GM15510 (cell line): Measurements from ENCODE around the gene MOB3B.

Experiments used
- POLR2A ChIP-seq: IDR thresholded peaks from 3 replicates; pipeline ENCODE4 v1.6.1; 2011; ENCODE audit warnings: borderline replicate concordance; ENCODE audit not compliant: insufficient read length; ENCODE audit errors: extremely low read depth

Gene MOB3B

DNA sequence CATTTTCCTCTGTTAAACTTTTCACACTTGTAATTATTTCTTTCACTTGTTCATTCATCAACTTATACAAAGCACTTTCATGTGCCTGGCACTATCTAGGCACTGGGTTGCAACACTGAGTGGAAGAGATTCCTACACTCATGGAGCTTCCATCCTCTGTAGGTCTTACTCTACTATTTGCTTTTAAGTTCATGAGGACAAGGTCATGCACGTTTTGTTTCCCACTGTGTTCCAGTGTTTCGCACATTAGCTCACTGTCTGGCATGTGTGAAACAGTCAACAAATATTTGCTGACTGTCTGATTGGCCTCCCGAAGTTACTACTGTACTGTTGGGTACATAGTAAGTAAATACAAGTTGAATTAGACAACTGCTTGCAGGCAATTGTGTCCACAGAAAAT is 93.4 kb downstream of the MOB3B start:
- no peak for TF ChIP-seq POLR2A

DNA sequence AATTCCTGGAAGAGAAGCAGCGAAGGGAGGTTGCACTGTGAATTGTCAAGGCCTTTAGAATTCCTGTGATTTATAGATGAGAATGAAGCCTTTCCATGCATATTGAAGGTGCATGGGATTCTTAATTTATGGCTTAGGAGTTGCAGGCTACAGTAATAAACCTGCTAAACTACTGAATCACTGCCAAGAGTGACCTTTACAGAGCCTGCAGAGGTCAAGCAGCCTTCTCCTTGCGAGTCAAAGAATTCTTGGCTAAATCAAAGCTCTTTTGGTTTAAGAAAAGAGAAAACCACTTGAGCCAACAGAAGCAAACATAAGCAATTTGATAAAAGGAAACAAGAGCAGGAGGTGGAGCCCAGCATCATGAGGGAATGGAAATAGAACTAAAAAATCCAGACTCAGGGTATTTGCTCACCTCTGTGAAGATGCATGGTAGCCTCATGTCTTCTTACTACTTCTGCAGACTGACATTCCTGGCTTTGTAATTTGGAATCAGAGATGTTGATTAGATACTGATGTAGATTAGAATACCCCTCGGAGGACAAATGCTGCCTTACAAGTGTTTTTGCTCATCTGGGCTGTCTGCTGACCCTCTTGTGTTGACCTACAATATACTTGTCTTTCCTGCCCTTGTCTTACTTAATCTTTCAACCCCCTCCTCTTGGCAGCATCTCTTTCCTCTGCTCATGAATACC is 95.8 kb downstream of the MOB3B start:
- TF ChIP-seq POLR2A: no peak

DNA sequence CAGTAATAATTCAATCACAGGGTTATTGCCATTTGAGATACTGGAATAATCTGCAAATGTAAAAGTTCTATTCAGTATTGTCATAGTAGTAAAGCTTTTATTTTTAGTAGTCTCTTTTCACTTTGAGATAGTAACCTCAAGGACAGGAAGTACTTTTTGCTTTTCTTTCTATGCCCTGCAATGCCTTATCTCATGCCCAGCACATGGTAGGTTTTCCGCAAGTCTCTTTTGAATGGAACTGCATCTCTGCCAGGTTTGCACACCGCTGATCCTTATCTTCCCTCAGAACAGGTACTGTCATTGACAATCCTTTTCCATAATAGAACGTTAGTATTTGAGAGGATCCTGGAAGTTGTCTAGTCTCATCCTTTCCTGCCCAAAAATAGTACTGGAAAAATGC is 97.3 kb downstream of the MOB3B start:
- no peak for TF ChIP-seq POLR2A

DNA sequence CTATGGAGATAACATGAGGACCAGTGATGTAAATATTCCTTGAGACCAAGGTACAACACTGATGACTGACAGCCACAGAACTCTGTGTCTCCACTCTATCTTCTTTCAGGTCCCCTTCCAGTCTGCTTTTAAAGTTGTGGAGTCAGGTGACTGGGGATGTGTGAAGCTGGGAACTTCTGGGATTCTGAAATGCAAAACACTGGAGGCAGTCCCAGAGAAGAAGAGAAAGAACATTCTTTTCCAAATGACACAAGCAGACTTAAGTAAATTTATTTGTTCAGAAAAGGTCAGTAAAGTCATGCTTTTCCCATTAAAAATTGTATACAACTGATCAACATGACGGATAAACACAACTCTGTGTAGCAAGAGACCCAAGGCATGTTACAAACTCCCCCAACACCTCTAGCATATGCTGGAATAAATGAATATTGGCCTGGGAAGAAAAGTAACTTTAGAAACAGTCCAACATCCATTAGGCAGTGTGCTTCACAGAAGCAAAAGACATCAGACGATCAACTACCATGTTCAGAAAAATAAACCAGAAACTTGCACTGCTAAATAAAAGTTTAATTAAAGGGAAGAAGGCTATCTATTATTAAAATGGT is 98.0 kb downstream of the MOB3B start:
- no peak for TF ChIP-seq POLR2A

DNA sequence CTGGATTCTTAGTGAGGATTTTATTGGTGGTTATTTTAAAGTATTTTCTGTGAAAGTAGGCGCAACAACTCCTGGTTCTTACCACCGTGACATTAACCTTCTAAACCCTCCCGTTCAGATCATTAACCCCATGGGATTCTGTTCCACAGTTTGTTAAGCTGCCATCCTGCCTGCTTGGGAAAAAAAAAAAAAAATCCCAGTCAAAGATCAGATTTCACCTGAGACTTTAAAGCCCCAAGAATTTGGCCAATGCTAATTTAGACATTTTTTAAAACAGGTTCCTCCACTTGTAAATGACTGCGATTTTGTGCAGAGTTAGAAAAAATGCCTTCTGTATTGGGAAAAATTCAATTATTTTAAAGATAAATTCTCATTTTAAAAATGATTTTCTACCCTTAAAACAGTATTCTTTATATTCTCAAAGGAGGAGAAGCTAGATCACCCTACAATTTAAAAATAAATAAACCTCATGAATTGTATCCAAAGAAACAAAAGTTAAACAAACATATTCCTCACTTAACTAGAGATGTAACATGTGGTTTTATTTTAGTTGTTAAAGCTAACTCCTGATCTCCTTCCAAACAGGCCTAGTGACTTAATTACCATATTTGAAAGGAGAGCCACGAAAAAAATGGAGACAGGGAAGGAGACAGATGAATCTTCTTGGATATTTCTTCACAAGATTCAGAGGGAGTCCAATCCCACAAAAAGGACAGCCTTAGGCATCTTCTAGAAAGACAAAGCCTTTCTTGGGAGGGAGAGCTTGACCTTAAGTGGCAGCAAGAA is 98.7 kb downstream of the MOB3B start:
- no peak for TF ChIP-seq POLR2A

DNA sequence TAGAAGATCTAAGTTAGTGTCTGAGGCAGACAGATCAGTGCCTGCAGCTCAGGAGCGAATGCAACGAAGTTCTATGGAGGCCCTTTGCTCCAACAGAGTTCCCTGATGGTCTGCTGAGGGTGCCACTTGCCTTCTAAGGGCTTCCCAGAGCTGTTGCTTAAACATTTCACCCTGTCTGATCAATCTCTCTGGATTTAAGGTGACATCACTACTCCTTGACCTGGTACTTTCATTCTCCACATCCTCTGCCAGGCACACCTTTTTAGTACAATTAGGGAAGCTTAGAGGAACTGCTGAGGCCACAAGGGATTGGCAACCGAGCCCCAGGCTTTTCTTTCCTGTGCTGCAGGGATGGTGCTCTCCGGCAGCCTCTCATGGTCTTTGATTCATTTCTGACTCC is 99.7 kb downstream of the MOB3B start:
- TF ChIP-seq POLR2A: no peak

DNA sequence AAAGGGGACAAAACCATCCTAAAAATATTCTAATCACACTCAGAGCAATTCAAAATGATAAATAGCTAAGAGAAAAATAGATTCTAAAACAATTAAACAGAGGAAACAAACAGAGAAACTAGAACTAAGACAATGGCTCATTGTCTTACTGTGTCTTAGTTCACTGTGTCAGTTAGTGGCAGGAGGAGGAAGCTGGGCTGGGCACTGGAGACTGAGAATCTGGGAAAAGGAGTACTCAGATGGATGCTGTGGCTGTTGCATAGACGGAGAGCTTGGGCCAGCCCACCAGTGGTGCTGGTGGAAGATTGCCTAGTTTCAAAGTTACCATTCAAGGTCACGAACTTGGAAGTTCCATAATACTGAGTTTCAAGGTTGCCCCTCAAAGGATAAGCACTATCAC is 100.2 kb downstream of the MOB3B start:
- no peak for TF ChIP-seq POLR2A

DNA sequence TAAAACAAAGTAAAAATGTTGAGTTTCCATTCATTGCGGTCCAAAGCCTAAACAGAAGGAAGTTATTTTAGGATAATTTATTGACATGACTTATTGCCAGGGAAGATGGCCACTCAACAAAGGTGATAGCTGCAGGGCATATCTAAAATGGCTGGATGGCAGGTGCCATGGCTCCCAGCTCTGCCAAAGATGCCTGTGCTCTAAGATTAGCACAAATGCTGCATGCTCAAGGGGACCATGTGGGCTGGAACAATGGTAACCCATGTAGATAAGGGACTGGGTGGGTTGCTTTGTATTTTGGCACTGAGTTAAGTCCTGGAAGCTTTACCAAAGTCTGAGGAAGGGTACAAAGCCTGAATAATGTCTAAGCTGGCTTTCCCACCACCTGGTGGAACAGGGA is 101.1 kb downstream of the MOB3B start:
- TF ChIP-seq POLR2A: no peak

DNA sequence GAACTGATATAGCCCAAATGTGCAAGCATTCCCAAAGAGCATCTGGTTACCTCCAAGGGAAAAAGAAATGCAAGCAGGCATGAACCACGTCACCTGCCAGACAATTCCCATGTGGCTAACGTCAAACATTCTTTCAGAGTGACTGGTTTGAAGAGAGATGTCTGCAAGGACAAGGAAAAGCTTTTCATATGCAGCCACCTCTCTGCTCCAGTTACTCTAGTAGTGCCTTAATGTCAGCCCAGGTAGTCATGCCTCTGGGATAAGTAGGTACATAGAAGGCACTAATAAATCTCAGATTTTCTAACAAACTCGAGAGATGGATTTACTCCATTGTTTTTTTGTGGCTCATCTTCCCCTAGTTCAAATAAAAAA is 102.4 kb downstream of the MOB3B start:
- TF ChIP-seq POLR2A: no peak

DNA sequence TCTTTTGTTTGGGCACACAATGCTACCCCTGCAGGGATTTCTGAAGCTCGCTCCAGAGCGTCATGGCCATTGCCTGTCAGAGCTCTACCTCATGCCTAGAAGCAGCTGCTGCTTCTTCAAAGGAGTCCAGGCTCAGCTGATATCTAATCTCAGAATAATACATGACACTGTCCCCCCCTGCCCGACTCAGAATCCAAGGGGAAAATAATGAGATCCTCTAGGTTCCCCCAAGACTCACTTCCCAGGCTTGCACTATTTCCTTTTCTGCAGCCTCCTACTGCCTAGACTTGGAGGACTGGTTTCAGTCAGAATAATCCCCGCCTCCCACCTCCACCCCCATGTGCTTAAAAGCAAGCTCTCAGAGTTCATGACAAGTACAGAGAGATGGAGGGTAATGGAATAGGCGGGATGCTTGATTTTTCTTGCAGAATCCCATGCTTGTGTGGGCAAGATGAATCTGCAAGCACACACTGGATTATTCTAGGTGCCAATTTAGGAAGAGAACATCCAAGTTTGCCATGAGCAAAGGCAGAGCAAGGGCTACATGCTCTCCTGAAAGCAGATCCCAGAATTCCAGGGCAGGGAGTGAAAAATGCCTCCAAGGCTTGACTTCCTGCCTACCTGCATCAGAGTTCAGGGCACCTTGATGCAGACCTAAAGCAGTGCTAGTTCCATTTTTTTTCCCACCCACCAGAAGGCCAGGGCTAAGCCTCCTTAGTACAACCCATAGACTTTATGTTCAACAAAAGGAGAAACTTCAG is 102.9 kb downstream of the MOB3B start:
- no peak for TF ChIP-seq POLR2A

DNA sequence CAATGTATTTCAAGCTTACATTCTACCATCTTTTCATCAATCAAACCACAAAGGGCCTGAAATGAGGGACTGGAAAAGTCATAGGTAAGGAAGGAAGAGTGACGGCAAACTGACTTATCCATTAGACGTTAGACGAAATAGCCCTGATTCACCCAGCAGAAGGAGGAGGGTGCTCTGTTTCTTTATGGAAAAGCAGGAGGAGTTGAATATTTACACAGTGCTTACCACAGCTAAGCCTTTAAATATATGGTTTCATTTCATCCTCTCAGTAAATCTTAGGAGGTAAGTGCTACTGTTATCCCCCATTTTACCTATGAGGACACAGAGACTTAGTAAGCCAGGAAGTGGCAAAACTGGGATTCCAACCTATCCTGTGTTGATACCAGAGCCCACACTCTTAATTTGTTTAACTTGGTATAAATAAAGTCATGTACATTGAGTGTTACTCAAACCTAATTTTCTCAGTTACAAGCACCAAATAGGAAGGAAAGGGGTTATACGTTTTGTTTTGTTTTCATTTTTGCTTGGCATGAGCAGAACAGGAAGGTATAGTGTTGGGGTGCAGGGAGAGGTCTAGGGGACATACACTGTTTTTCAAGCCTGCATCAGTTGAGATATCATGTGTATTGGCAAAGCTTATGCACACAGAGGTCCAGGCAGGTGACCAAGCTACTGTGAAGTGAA is 103.6 kb downstream of the MOB3B start:
- no peak for TF ChIP-seq POLR2A

DNA sequence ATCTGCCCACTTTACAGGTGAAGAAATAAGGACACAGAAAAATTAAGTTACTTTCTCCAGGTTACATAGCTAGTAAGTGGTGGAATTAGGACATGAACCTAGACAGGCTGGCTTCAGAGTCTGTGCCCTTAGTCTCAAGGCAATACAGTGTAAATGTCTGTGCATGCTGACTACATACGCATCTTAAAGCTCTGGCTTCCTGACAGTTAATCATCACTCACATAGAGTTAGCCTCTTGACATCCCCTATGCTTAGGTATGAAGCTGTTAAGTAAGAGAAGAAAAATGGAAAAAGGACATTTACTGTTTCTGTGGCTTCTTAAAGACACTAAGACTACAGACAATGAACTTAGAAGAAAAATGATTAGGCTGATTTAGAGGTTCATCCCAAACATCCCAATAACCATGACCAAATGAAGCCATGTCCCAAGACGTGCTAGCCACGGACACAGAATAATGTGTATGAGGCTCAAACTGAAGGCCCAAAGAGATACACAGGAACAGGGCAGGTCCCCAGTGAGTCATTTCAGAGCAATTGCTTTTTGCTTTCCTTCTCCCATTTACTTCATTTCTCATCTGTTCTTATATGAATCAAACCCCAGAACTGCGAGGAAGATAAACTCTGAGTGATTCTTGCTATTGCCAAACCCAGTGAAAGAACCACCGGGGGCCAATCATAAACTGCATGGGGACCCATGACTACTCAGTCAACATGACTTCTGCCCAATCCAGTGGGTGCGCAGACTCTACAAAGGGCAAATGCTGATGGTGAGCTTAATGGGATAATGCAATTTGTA is 105.5 kb downstream of the MOB3B start:
- no peak for TF ChIP-seq POLR2A

DNA sequence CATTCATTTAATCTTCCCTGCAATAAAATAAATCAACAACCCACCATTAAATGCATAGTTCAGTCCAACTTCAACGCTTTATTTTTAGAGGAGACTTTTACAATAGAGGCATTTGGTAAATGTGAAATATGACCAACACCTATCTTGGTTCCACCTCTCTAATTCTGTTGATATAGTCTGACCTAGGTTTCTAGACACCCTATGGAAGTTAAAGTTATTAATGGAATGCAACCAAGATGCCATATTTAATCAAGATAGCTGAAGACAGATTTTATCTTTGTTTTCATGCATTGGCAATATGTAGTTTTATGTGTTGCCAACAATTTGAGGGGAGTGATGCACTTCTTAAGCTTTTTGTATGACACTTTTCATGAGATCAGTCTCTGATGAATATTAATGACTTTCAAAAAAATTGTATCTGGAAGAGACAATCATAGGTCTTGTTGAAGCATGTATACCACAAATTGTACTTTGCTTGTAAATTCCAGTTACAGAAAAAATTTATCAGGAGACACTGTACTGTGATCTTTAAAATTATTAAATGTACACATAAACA is 107.3 kb downstream of the MOB3B start:
- no peak for TF ChIP-seq POLR2A

DNA sequence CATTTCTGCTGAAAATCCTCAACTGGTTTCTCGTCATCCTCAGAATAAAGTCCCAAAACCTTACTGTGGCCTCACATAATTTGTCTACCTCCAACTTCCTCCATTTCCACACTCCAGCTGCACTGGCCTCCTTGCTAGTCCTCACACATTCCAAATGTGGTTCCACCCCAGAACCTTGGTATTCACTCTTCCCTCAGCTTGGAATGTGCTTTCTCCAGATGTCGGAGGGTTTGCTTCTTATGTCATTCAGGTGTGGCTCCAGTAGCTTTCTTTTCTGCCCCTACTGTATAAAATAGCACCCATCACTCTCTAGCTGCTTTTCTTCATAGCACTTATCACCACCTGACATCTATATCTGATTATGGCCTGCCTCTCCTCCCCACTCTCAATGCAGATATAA is 108.0 kb downstream of the MOB3B start:
- TF ChIP-seq POLR2A: no peak

DNA sequence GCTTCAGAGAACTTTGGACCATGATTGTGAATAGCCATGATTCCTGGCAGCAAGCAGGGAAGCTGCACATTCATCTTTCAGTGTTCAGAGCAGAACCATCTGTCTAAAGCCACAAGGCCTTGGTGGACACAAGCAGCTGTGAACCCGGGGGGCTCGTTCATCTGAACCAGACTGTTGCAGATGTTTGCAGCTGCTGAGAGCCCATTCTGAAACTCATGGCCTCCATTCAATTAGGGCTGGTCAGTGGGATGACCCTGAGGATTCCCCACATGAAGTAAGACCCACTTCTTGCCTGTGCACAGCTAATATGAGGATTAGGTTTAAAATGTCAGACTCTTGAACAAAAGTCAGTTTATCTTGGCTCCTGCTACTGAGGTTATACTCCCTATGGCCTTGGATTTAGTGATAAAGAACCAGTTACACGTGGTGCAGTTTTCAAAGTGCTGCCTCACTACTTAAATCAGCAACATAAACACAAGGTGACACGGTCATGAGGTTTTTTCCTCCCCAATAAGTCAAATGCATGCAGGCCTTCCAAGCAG is 115.3 kb downstream of the MOB3B start:
- no peak for TF ChIP-seq POLR2A
